GM18861 (cell line): ENCODE measurements around the gene UBA1.

Experiments
- ATAC-seq: cut with Tn5 transposase; IDR thresholded peaks from one replicate; pipeline ENCODE4 v1.9.1; 2021; ENCODE audit not compliant: unreplicated experiment

UBA1 gene

GRCh38 chrX:47227334-47227583 lies 33.6 kb downstream of the UBA1 start:
- no peak for ATAC-seq

GRCh38 chrX:47228550-47229270 lies 35.1 kb downstream of the UBA1 start:
- no peak for ATAC-seq

GRCh38 chrX:47229427-47229826 lies 35.8 kb downstream of the UBA1 start:
- no peak for ATAC-seq

GRCh38 chrX:47230136-47230868 lies 36.7 kb downstream of the UBA1 start:
- no peak for ATAC-seq

- ATAC-seq = no peak
Measured at GRCh38 chrX:47231167-47231566, 37.5 kb downstream of the UBA1 start.

GRCh38 chrX:47232197-47232802 lies 38.7 kb downstream of the UBA1 start:
- ATAC-seq = no peak

GRCh38 chrX:47232803-47233332 lies 39.2 kb downstream of the UBA1 start, which contains the start of gene USP11:
Gene USP11, plus strand, starts transcription at chrX:47233009. Its CDS starts 35 bp downstream, at chrX:47233044.
- no peak for ATAC-seq

GRCh38 chrX:47233333-47234113 lies 39.9 kb downstream of the UBA1 start:
- peak; percentile 72 for ATAC-seq

GRCh38 chrX:47234583-47234982 lies 41.0 kb downstream of the UBA1 start:
- no peak for ATAC-seq

- no peak for ATAC-seq
Measured at GRCh38 chrX:47235691-47236103, 42.1 kb downstream of the UBA1 start.

- ATAC-seq = no peak
Measured at GRCh38 chrX:47239199-47239598, 45.6 kb downstream of the UBA1 start.

GRCh38 chrX:47239898-47240545 lies 46.4 kb downstream of the UBA1 start:
- no peak for ATAC-seq

- no peak for ATAC-seq
Measured at GRCh38 chrX:47240619-47241018, 47.0 kb downstream of the UBA1 start.

GRCh38 chrX:47241201-47242011 lies 47.8 kb downstream of the UBA1 start:
- no peak for ATAC-seq

- no peak for ATAC-seq
Measured at GRCh38 chrX:47242321-47242720, 48.7 kb downstream of the UBA1 start.

- ATAC-seq = no peak
Measured at GRCh38 chrX:47243351-47243750, 49.7 kb downstream of the UBA1 start.

- no peak for ATAC-seq
Measured at GRCh38 chrX:47244676-47245075, 51.0 kb downstream of the UBA1 start.

GRCh38 chrX:47245156-47245555 lies 51.5 kb downstream of the UBA1 start:
- no peak for ATAC-seq

GRCh38 chrX:47247206-47247998 lies 53.8 kb downstream of the UBA1 start:
- no peak for ATAC-seq
